ENCODE results near the gene FOCAD.
"Not testable (repeated sequence)": the region's sequence is repeated elsewhere in the genome, so short reads cannot be mapped to it uniquely, and the experiment has no call there.

The FOCAD gene

DNA sequence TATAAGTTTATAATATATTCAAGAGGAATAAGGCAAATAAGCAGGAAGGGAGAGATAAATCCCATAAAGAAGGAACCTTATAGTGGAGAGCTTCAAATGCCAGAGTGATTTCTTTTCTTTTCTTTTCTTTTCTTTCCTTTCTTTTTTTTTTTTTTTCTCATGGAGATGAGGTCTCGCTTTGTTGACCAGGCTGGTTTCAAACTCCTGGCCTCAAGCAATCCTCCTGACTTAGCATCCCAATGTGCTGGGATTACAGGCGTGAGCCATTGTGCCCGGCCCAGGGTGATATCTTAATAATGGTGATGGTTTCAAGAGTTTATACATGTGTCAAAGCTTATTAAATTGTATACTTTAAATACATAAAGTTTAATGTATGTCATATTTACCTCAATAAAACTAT is 19.6 kb upstream of the FOCAD start:
- Histone ChIP-seq H4K20me1 (ENCODE audit: insufficient read depth, low read length) (no peaks in the 10 kb centered on the region), H3K36me3 (replicated peaks; ENCODE audit: insufficient read depth, low read length) (no peaks in the 10 kb centered on the region), H3F3A (ENCODE audit: insufficient read depth, low read length) (no peaks in the 10 kb centered on the region), H3K9ac (ENCODE audit: low read length) (no peak overlapping the region), H3K4me1 (ENCODE audit: low read length) (peaks cover 4% of the 10 kb centered on the region; the same call in 1 of the 2 replicates), H3K9me2 (replicated peaks; ENCODE audit: insufficient read depth, low read length) (no peaks in the 10 kb centered on the region), H3K4me2 (ENCODE audit: low read depth, low read length) (no peak overlapping the region), H3K27ac (ENCODE audit: low read length) (no peak overlapping the region), H3K27me3 (replicated peaks; ENCODE audit: insufficient read depth, low read length) (no peaks in the 10 kb centered on the region), H3K9me3 (replicated peaks; ENCODE audit: insufficient read depth, low read length) (no peaks in the 10 kb centered on the region), H3K4me3 (ENCODE audit: low read length) (no peak overlapping the region), H3K79me2 (ENCODE audit: low read length) (peaks cover 35% of the 10 kb centered on the region), H2AFZ (ENCODE audit: low read length) (no peak overlapping the region)
- DNase-seq, result no peak
- TF ChIP-seq EZH2phosphoT487 (IDR thresholded peaks at IDR 0.05; ENCODE audit: low read length) (no peak), EZH2 (optimal IDR thresholded peaks at IDR 0.05; ENCODE audit: low read depth, low read length) (no peak)
- TF ChIP-seq, protein P1, sequence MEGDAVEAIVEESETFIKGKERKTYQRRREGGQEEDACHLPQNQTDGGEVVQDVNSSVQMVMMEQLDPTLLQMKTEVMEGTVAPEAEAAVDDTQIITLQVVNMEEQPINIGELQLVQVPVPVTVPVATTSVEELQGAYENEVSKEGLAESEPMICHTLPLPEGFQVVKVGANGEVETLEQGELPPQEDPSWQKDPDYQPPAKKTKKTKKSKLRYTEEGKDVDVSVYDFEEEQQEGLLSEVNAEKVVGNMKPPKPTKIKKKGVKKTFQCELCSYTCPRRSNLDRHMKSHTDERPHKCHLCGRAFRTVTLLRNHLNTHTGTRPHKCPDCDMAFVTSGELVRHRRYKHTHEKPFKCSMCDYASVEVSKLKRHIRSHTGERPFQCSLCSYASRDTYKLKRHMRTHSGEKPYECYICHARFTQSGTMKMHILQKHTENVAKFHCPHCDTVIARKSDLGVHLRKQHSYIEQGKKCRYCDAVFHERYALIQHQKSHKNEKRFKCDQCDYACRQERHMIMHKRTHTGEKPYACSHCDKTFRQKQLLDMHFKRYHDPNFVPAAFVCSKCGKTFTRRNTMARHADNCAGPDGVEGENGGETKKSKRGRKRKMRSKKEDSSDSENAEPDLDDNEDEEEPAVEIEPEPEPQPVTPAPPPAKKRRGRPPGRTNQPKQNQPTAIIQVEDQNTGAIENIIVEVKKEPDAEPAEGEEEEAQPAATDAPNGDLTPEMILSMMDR (IDR thresholded peaks at IDR 0.05; ENCODE audit: low read length), result no peak

DNA sequence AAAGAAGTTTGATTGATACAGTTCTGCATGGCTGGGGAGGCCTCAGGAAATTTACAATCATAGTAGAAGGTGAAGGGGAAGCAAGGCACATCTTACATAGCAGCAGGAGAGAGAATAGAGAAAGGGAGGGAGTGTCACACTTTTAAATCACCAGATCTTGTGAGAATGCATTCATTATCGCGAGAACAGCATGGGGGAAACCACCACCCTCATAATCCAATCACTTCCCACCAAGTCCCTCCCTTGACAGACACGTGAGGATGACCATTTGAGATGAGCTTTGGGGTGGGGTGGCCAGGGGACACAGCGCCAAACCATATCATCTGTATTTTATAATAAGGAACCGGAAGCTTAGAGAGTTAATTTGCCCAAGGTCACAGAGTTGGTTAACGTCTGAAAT is 13.7 kb upstream of the FOCAD start:
- Histone ChIP-seq H3K36me3 (replicated peaks; ENCODE audit: insufficient read depth, low read length) (no peaks in the 10 kb centered on the region), H2AFZ (ENCODE audit: low read length) (no peak overlapping the region), H3K27ac (ENCODE audit: low read length) (no peak overlapping the region), H4K20me1 (ENCODE audit: insufficient read depth, low read length) (no peaks in the 10 kb centered on the region), H3K9me3 (replicated peaks; ENCODE audit: insufficient read depth, low read length) (no peaks in the 10 kb centered on the region), H3F3A (ENCODE audit: insufficient read depth, low read length) (no peaks in the 10 kb centered on the region), H3K4me2 (ENCODE audit: low read depth, low read length) (no peak overlapping the region), H3K4me1 (ENCODE audit: low read length) (no peaks in the 10 kb centered on the region), H3K27me3 (replicated peaks; ENCODE audit: insufficient read depth, low read length) (no peaks in the 10 kb centered on the region), H3K9ac (ENCODE audit: low read length) (no peak overlapping the region), H3K4me3 (ENCODE audit: low read length) (no peak overlapping the region), H3K9me2 (replicated peaks; ENCODE audit: insufficient read depth, low read length) (no peaks in the 10 kb centered on the region), H3K79me2 (ENCODE audit: low read length) (no peaks in the 10 kb centered on the region)
- DNase-seq, result no peak
- TF ChIP-seq EZH2phosphoT487 (IDR thresholded peaks at IDR 0.05; ENCODE audit: low read length) (no peak), EZH2 (optimal IDR thresholded peaks at IDR 0.05; ENCODE audit: low read depth, low read length) (no peak)
- TF ChIP-seq, protein P1 (IDR thresholded peaks at IDR 0.05; ENCODE audit: low read length), result no peak

DNA sequence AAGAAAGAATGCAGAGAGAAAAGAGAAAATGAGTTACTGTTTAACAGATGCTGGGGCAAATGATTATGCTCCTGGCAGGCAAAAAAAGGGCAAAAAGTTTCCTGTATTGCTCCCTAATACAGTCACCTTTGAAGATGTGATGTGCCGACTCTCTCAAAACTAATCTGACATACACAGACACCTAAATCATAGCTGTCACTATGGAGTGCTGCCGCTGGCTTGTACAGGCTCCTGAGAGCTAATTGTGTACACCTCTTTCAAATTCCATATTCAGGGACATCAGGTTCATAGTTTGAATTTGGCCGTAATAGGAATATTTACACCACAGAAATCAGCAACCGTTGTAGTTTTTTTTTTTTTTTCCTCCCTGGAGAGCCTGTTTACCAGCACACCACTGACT is 12.4 kb upstream of the FOCAD start:
- no peaks in the 10 kb centered on the region for H3K4me1 ChIP-seq (ENCODE audit: low read length)
- no peak overlapping the region for H3K9ac ChIP-seq (ENCODE audit: low read length)
- no peaks in the 10 kb centered on the region for H4K20me1 ChIP-seq (ENCODE audit: insufficient read depth, low read length)
- H3K36me3 ChIP-seq (replicated peaks; ENCODE audit: insufficient read depth, low read length), result no peaks in the 10 kb centered on the region
- H3K4me3 ChIP-seq (ENCODE audit: low read length), result no peak overlapping the region
- no peak overlapping the region for H2AFZ ChIP-seq (ENCODE audit: low read length)
- H3K27me3 ChIP-seq (replicated peaks; ENCODE audit: insufficient read depth, low read length), result no peaks in the 10 kb centered on the region
- H3K4me2 ChIP-seq (ENCODE audit: low read depth, low read length), result no peak overlapping the region
- H3K9me2 ChIP-seq (replicated peaks; ENCODE audit: insufficient read depth, low read length), result no peaks in the 10 kb centered on the region
- no peaks in the 10 kb centered on the region for H3K79me2 ChIP-seq (ENCODE audit: low read length)
- TF ChIP-seq, protein P1 (IDR thresholded peaks at IDR 0.05; ENCODE audit: low read length), result no peak
- TF ChIP-seq EZH2phosphoT487 (IDR thresholded peaks at IDR 0.05; ENCODE audit: low read length), result no peak
- no peak for DNase-seq
- H3K9me3 ChIP-seq (replicated peaks; ENCODE audit: insufficient read depth, low read length), result no peaks in the 10 kb centered on the region
- no peaks in the 10 kb centered on the region for H3F3A ChIP-seq (ENCODE audit: insufficient read depth, low read length)
- H3K27ac ChIP-seq (ENCODE audit: low read length), result no peak overlapping the region

DNA sequence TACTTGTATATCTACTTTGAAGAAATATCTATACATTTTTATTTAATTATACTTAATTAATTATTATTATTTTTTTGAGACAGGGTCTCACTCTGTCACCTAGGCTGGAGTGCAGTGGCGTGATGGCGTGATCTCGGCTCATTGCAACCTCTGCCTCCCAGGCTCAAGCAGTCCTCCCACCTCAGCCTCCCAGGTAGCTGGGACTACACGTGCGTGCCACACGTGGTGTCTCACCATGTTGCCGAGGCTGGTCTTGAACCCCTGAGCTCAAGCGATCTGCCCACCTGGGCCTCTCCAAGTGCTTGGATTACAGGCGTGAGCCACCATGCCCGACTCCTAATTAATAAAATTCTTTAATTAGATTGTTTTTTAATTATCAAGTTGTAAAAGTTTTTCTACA is 10.5 kb upstream of the FOCAD start:
- not testable (repeated sequence) for H3K9ac ChIP-seq (ENCODE audit: low read length); H4K20me1 ChIP-seq (ENCODE audit: insufficient read depth, low read length); H3K27ac ChIP-seq (ENCODE audit: low read length); H3K79me2 ChIP-seq (ENCODE audit: low read length); H3K4me2 ChIP-seq (ENCODE audit: low read depth, low read length); H3K9me3 ChIP-seq (replicated peaks; ENCODE audit: insufficient read depth, low read length); H3K27me3 ChIP-seq (replicated peaks; ENCODE audit: insufficient read depth, low read length); H2AFZ ChIP-seq (ENCODE audit: low read length); H3F3A ChIP-seq (ENCODE audit: insufficient read depth, low read length); H3K4me3 ChIP-seq (ENCODE audit: low read length); H3K9me2 ChIP-seq (replicated peaks; ENCODE audit: insufficient read depth, low read length); DNase-seq; H3K4me1 ChIP-seq (ENCODE audit: low read length); H3K36me3 ChIP-seq (replicated peaks; ENCODE audit: insufficient read depth, low read length)
